SK-N-SH treated with all-trans-retinoic acid at 6 μM for 48 hours (cell line): ENCODE measurements around the gene KIF6.

ENCODE experiments used
- ATAC-seq: fragments of 200-7000 bp; cut with Tn5 transposase; 3 replicates; pipeline ENCODE4 v1.9.1; 2020; ENCODE audit warnings: mild to moderate bottlenecking, moderate library complexity
- ARNTL ChIP-seq: fragments of 450-650 bp; formaldehyde crosslinking; IDR thresholded peaks from 2 replicates; pipeline ENCODE4 v1.5.0; 2020; ENCODE audit warnings: low read depth, mild to moderate bottlenecking, moderate library complexity, borderline replicate concordance
- CREB5 ChIP-seq: fragments of 250-450 bp; sonication (Bioruptor Pico); IDR thresholded peaks from 2 replicates; pipeline ENCODE4 v1.5.1; 2020; ENCODE audit warnings: low read depth, mild to moderate bottlenecking, moderate library complexity
- CSDC2 ChIP-seq: fragments of 250-450 bp; sonication (Bioruptor Pico); IDR thresholded peaks from 2 replicates; pipeline ENCODE4 v1.5.0; 2020; ENCODE audit warnings: mild to moderate bottlenecking, moderate library complexity
- CSRNP3 ChIP-seq: fragments of 250-450 bp; sonication (Bioruptor Pico); IDR thresholded peaks from 2 replicates; pipeline ENCODE4 v1.5.1; 2021; ENCODE audit warnings: mild to moderate bottlenecking, moderate library complexity
- ESRRG ChIP-seq: fragments of 250-450 bp; sonication (Bioruptor Pico); IDR thresholded peaks from 2 replicates; pipeline ENCODE4 v1.6.1; 2021; ENCODE audit warnings: mild to moderate bottlenecking
- ISL1 ChIP-seq: fragments of 250-450 bp; sonication (Bioruptor Pico); IDR thresholded peaks from 2 replicates; pipeline ENCODE4 v2.1.2; 2022; ENCODE audit warnings: mild to moderate bottlenecking, moderate library complexity
- PATZ1 ChIP-seq: fragments of 250-450 bp; sonication (Bioruptor Pico); IDR thresholded peaks from 2 replicates; pipeline ENCODE4 v1.8.0; 2020; ENCODE audit warnings: mild to moderate bottlenecking, moderate library complexity, borderline replicate concordance
- POU6F1 ChIP-seq: fragments of 250-450 bp; sonication (Bioruptor Pico); IDR thresholded peaks from 2 replicates; pipeline ENCODE4 v1.8.0; 2021; ENCODE audit warnings: low read depth, mild to moderate bottlenecking, moderate library complexity, borderline replicate concordance
- RARB ChIP-seq: fragments of 250-450 bp; sonication (Bioruptor Pico); IDR thresholded peaks from 2 replicates; pipeline ENCODE4 v1.8.0; 2021; ENCODE audit warnings: mild to moderate bottlenecking, moderate library complexity
- SNAI2 ChIP-seq: fragments of 250-450 bp; sonication (Bioruptor Pico); IDR thresholded peaks from 2 replicates; pipeline ENCODE4 v1.5.0; 2020; ENCODE audit warnings: mild to moderate bottlenecking, moderate library complexity
- TCF4 ChIP-seq: fragments of 250-450 bp; sonication (Bioruptor Pico); IDR thresholded peaks from 2 replicates; pipeline ENCODE4 v1.8.0; 2021; ENCODE audit warnings: mild to moderate bottlenecking, moderate library complexity, borderline replicate concordance
- TOX ChIP-seq: fragments of 250-450 bp; sonication (Bioruptor Pico); IDR thresholded peaks from 2 replicates; pipeline ENCODE4 v1.8.0; 2021; ENCODE audit warnings: mild to moderate bottlenecking, moderate library complexity, borderline replicate concordance
- TSHZ2 ChIP-seq: fragments of 250-450 bp; sonication (Bioruptor Pico); IDR thresholded peaks from 2 replicates; pipeline ENCODE4 v1.5.0; 2020; ENCODE audit warnings: mild to moderate bottlenecking, moderate library complexity
- ZC3H10 ChIP-seq: fragments of 250-450 bp; sonication (Bioruptor Pico); IDR thresholded peaks from 2 replicates; pipeline ENCODE4 v1.5.1; 2021; ENCODE audit warnings: mild to moderate bottlenecking, moderate library complexity
- ZFP3 ChIP-seq: fragments of 250-450 bp; sonication (Bioruptor Pico); IDR thresholded peaks from 2 replicates; pipeline ENCODE4 v1.5.0; 2020; ENCODE audit warnings: mild to moderate bottlenecking, moderate library complexity
- ZFP30 ChIP-seq: fragments of 450-650 bp; formaldehyde crosslinking; IDR thresholded peaks from 2 replicates; pipeline ENCODE4 v1.5.0; 2022; ENCODE audit warnings: mild to moderate bottlenecking, moderate library complexity
- ZNF70 ChIP-seq: fragments of 450-650 bp; formaldehyde crosslinking; IDR thresholded peaks from 2 replicates; pipeline ENCODE4 v1.5.0; 2020; ENCODE audit warnings: mild to moderate bottlenecking, moderate library complexity
- ZNF8 ChIP-seq: fragments of 450-650 bp; formaldehyde crosslinking; IDR thresholded peaks from 2 replicates; pipeline ENCODE4 v1.5.0; 2020; ENCODE audit warnings: mild to moderate bottlenecking, moderate library complexity

KIF6 gene

GRCh38 chr6:39610221-39610620 is 115.0 kb downstream of the KIF6 start:
- ATAC-seq = no peak
- no peak for TF ChIP-seq ZFP30 (CRISPR knock-in tag)
- TF ChIP-seq ZC3H10 (CRISPR knock-in tag) = no peak
- no peak for TF ChIP-seq SNAI2
- TF ChIP-seq CREB5 = no peak
- TF ChIP-seq ZFP3 (CRISPR knock-in tag) = no peak

GRCh38 chr6:39608652-39609345 is 116.4 kb downstream of the KIF6 start:
- ATAC-seq = no peak
- TF ChIP-seq ZC3H10 (CRISPR knock-in tag) = no peak

GRCh38 chr6:39602601-39603519 is 122.3 kb downstream of the KIF6 start:
- TF ChIP-seq POU6F1 (CRISPR knock-in tag) (no peak), ARNTL (CRISPR knock-in tag) (no peak), ZFP30 (CRISPR knock-in tag) (no peak), CSDC2 (CRISPR knock-in tag) (no peak), TSHZ2 (no peak), ESRRG (CRISPR knock-in tag) (no peak), PATZ1 (CRISPR knock-in tag) (no peak), ZNF70 (no peak), CSRNP3 (CRISPR knock-in tag) (no peak), ISL1 (CRISPR knock-in tag) (no peak), SNAI2 (no peak), TOX (no peak)
- no peak for ATAC-seq

- no peak for ATAC-seq
- TF ChIP-seq RARB (CRISPR knock-in tag) (no peak), TCF4 (CRISPR knock-in tag) (peak; percentile 60; the same call in 1 of the 2 replicates), ISL1 (CRISPR knock-in tag) (peak; percentile 39; the same call in 1 of the 2 replicates), ZNF8 (CRISPR knock-in tag) (no peak)
Measured at GRCh38 chr6:39599973-39600372, 125.2 kb downstream of the KIF6 start.
